Right lung (tissue), 5 donors: ENCODE measurements around the gene PARD6A. TPM values are rescaled to one million over a fixed set of nuclear protein-coding genes. Genes with fewer than 3 reads are reported as not detected.
A peak's percentile ranks its signal among the peaks of the same experiment; 100 is the strongest.

Experiments
- DNase-seq, 2 donors: peaks; one replicate each; pipeline ENCODE4 v3.0.0-alpha.2; 2013
- polyA plus RNA-seq, 5 donors: library from polyadenylated mRNA; unstranded; fragments of 120-200 nt; gene quantifications; one replicate each; pipeline versions ENCODE4 v1.2.1 to v1.2.3, GENCODE V29; 2013; ENCODE audit warnings: inconsistent platforms in 1 of 5, low replicate concordance in 1 of 5; ENCODE audit not compliant: insufficient read length in 5 of 5, insufficient read depth in 1 of 5

PARD6A gene
- polyA plus RNA-seq, 5 donors = 1.2 to 2.7 (median 1.5) TPM

- DNase-seq = no peak
These were observed 7.5 kb upstream of the PARD6A start for GRCh38 chr16:67653128-67653788.

- DNase-seq = no peak
These were observed 6.9 kb upstream of the PARD6A start for GRCh38 chr16:67653789-67654402.

- no peak for DNase-seq
These were observed 6.3 kb upstream of the PARD6A start for GRCh38 chr16:67654403-67654911.

- no peak for DNase-seq
These were observed 5.4 kb upstream of the PARD6A start for GRCh38 chr16:67655363-67655762.

- no peak for DNase-seq
These were observed 4.3 kb upstream of the PARD6A start for GRCh38 chr16:67656344-67657016.

GRCh38 chr16:67657017-67657608 lies 3.6 kb upstream of the PARD6A start:
- no peak for DNase-seq

GRCh38 chr16:67657751-67658518 lies 2.8 kb upstream of the PARD6A start:
- no peak for DNase-seq

- DNase-seq = no peak
These were observed 1.7 kb upstream of the PARD6A start for GRCh38 chr16:67658849-67659674.

- peak; percentile 92 to 94 for DNase-seq
These were observed 841 bp upstream of the PARD6A start, which contains the start of gene ACD for GRCh38 chr16:67659675-67660563. Gene ACD (minus strand): TSS chr16:67660260. CDS start chr16:67660220, 40 bp downstream.

- DNase-seq = no peak
These were observed 471 bp downstream of the PARD6A start for GRCh38 chr16:67661101-67661761.

- no peak for DNase-seq
These were observed 1.3 kb downstream of the PARD6A start for GRCh38 chr16:67661886-67662652.

GRCh38 chr16:67662653-67663010 lies 1.9 kb downstream of the PARD6A start:
- no peak for DNase-seq

- no peak for DNase-seq
These were observed 2.6 kb downstream of the PARD6A start for GRCh38 chr16:67663151-67663876.

GRCh38 chr16:67663877-67664222 lies 3.1 kb downstream of the PARD6A start:
- no peak for DNase-seq

GRCh38 chr16:67664258-67664657 lies 3.5 kb downstream of the PARD6A start:
- no peak for DNase-seq

GRCh38 chr16:67664871-67665270 lies 4.1 kb downstream of the PARD6A start:
- DNase-seq = no peak

- DNase-seq = no peak
These were observed 4.8 kb downstream of the PARD6A start for GRCh38 chr16:67665598-67665997.
